Fibroblast of lung (primary cell): Measurements from ENCODE around the gene PPP1R2. TPM values are rescaled to one million over a fixed set of nuclear protein-coding genes. Genes with fewer than 3 reads are reported as not detected.

Experiments used
- DNase-seq, 2 donors: peaks; one replicate each; pipeline versions ENCODE4 v3.0.0 to v3.0.0-alpha.2; 2010; ENCODE audit warnings: low read depth in 2 of 2
- H2AFZ ChIP-seq: 2 replicates; pipeline ENCODE4 v1.5.1; 2012; ENCODE audit warnings: low read length, control low read depth, inconsistent platforms
- H3K27ac ChIP-seq: 2 replicates; pipeline ENCODE4 v1.5.1; 2011; ENCODE audit warnings: low read length, control low read depth; ENCODE audit not compliant: insufficient read depth
- H3K27me3 ChIP-seq: 2 replicates; pipeline ENCODE4 v1.5.1; 2011; ENCODE audit warnings: mild to moderate bottlenecking, low read length; ENCODE audit not compliant: control insufficient read depth, insufficient read depth
- H3K36me3 ChIP-seq: 2 replicates; pipeline ENCODE4 v1.5.1; 2011; ENCODE audit warnings: low read length; ENCODE audit not compliant: control insufficient read depth, insufficient read depth
- H3K4me1 ChIP-seq: 2 replicates; pipeline ENCODE4 v1.5.1; 2011; ENCODE audit warnings: low read length; ENCODE audit not compliant: control insufficient read depth, insufficient read depth; ENCODE audit errors: extremely low read depth
- H3K4me2 ChIP-seq: 2 replicates; pipeline ENCODE4 v1.5.1; 2011; ENCODE audit warnings: low read length, control low read depth; ENCODE audit not compliant: insufficient read depth; ENCODE audit errors: extremely low read depth
- H3K4me3 ChIP-seq, 4 experiments: fragments of 200-600 bp in 1 of 4; sonication (generic) in 1 of 4; replicated peaks in 1 of 4; 2 replicates each; pipeline ENCODE4 v1.5.1; 2011 to 2016; ENCODE audit warnings: low read length in 4 of 4, low read depth in 3 of 4, mild to moderate bottlenecking in 3 of 4, control low read depth in 2 of 4, inconsistent platforms in 1 of 4, mixed read lengths in 1 of 4; ENCODE audit not compliant: insufficient read depth in 1 of 4; ENCODE audit errors: control extremely low read depth in 1 of 4
- H3K79me2 ChIP-seq: 2 replicates; pipeline ENCODE4 v1.5.1; 2012; ENCODE audit warnings: mild to moderate bottlenecking, low read length, inconsistent platforms; ENCODE audit not compliant: control insufficient read depth, insufficient read depth
- H3K9ac ChIP-seq: 2 replicates; pipeline ENCODE4 v1.5.1; 2011; ENCODE audit warnings: mild to moderate bottlenecking, low read length, control low read depth; ENCODE audit not compliant: insufficient read depth
- H3K9me3 ChIP-seq: 2 replicates; pipeline ENCODE4 v1.5.1; 2012; ENCODE audit warnings: low read depth, low read length; ENCODE audit not compliant: control insufficient read depth, insufficient read depth
- H4K20me1 ChIP-seq: 2 replicates; pipeline ENCODE4 v1.5.1; 2011; ENCODE audit warnings: low read length; ENCODE audit not compliant: control insufficient read depth, insufficient read depth; ENCODE audit errors: extremely low read depth
- EZH2 ChIP-seq: IDR thresholded peaks from 2 replicates; pipeline ENCODE4 v1.5.1; 2012; ENCODE audit warnings: low read length, control low read depth, mild to moderate bottlenecking; ENCODE audit errors: missing control alignments
- polyA plus RNA-seq, 2 donors: library from polyadenylated mRNA; depleted of rRNA in 1 of 2; stranded (reverse) in 1 of 2; unstranded in 1 of 2; fragments of >200 nt; gene quantifications; 2 replicates each; pipeline ENCODE4 v1.2.1, GENCODE V29; 2011 to 2012; ENCODE audit warnings: missing spikeins in 1 of 2
- total RNA-seq: library from RNA; depleted of rRNA; stranded (reverse); fragments of >200 nt; gene quantifications from 2 replicates; pipeline ENCODE4 v1.2.1, GENCODE V29; 2014
- TF ChIP-seq, protein P1 (sequence below), 2 donors: IDR thresholded peaks in 1 of 2; conservative IDR thresholded peaks in 1 of 2; 1 replicate in 1 of 2; 2 replicates in 1 of 2; pipeline ENCODE4 v1.5.1; 2011 to 2012; ENCODE audit warnings: low read length in 2 of 2, control low read depth in 1 of 2, inconsistent platforms in 1 of 2, low read depth in 1 of 2, mild to moderate bottlenecking in 1 of 2

The PPP1R2 gene
- total and polyA plus RNA-seq, 2 donors (not counting 1 experiment from before 2014, with no cell fraction given) = 28.9 to 134 TPM

DNA sequence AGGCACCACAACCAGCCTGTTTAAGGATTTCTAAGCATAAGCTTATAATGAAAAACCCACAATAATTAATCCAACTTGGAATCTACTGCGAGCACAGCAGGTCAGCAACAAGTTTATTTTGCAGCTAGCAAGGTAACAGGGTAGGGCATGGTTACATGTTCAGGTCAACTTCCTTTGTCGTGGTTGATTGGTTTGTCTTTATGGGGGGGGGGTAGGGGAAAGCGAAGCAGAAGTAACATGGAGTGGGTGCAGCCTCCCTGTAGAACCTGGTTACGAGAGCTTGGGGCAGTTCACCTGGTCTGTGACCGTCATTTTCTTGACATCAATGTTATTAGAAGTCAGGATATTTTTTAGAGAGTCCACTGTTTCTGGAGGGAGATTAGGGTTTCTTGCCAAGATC is 25.5 kb upstream of the PPP1R2 start:
- TF ChIP-seq, protein P1, sequence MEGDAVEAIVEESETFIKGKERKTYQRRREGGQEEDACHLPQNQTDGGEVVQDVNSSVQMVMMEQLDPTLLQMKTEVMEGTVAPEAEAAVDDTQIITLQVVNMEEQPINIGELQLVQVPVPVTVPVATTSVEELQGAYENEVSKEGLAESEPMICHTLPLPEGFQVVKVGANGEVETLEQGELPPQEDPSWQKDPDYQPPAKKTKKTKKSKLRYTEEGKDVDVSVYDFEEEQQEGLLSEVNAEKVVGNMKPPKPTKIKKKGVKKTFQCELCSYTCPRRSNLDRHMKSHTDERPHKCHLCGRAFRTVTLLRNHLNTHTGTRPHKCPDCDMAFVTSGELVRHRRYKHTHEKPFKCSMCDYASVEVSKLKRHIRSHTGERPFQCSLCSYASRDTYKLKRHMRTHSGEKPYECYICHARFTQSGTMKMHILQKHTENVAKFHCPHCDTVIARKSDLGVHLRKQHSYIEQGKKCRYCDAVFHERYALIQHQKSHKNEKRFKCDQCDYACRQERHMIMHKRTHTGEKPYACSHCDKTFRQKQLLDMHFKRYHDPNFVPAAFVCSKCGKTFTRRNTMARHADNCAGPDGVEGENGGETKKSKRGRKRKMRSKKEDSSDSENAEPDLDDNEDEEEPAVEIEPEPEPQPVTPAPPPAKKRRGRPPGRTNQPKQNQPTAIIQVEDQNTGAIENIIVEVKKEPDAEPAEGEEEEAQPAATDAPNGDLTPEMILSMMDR (conservative IDR thresholded peaks at IDR 0.05 in 1 of 2, IDR thresholded peaks at IDR 0.05 in 1 of 2; ENCODE audit: low read depth in 1 of 2, low read length in 2 of 2) = no peak
- no peak for TF ChIP-seq EZH2
- Histone ChIP-seq H3K27me3 (no peaks in the 10 kb centered on the region), H4K20me1 (no peaks in the 10 kb centered on the region), H3K27ac (no peak overlapping the region), H3K4me2 (no peak overlapping the region), H2AFZ (no peak overlapping the region), H3K4me3 (no peak overlapping the region), H3K4me1 (no peaks in the 10 kb centered on the region), H3K9me3 (no peaks in the 10 kb centered on the region), H3K79me2 (no peaks in the 10 kb centered on the region), H3K9ac (no peak overlapping the region), H3K36me3 (no peaks in the 10 kb centered on the region)
- DNase-seq = no peak

DNA sequence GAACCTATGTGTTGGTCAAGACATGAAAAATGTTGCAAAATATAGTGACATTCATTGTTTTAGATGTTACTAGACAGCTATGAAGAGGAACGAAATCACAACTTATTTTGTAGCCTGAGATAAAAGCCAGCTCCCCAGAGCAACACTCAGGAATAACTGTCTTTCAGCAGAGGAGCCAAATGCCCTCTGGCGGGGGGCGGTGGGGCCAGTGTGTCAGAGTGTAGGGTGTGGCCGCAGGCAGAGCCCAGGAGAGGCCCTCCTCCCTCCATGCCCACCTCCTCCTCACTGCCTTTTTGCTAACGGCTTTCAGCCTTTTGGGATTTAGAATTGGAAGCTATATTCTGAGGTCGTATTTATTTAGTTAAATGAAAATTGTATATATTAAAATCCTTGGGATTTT is 23.7 kb upstream of the PPP1R2 start:
- peaks cover 2% of the 10 kb centered on the region for H3K27me3 ChIP-seq
- no peaks in the 10 kb centered on the region for H3K36me3 ChIP-seq
- no peaks in the 10 kb centered on the region for H3K4me1 ChIP-seq
- H3K4me2 ChIP-seq = no peak overlapping the region
- TF ChIP-seq, protein P1 (conservative IDR thresholded peaks at IDR 0.05 in 1 of 2, IDR thresholded peaks at IDR 0.05 in 1 of 2; ENCODE audit: low read depth in 1 of 2, low read length in 2 of 2) = no peak
- no peak for TF ChIP-seq EZH2
- no peak overlapping the region for H3K9ac ChIP-seq
- no peaks in the 10 kb centered on the region for H4K20me1 ChIP-seq
- no peaks in the 10 kb centered on the region for H3K79me2 ChIP-seq
- H3K4me3 ChIP-seq = no peak overlapping the region
- DNase-seq = no peak
- no peak overlapping the region for H3K27ac ChIP-seq
- no peak overlapping the region for H2AFZ ChIP-seq
- no peaks in the 10 kb centered on the region for H3K9me3 ChIP-seq

DNA sequence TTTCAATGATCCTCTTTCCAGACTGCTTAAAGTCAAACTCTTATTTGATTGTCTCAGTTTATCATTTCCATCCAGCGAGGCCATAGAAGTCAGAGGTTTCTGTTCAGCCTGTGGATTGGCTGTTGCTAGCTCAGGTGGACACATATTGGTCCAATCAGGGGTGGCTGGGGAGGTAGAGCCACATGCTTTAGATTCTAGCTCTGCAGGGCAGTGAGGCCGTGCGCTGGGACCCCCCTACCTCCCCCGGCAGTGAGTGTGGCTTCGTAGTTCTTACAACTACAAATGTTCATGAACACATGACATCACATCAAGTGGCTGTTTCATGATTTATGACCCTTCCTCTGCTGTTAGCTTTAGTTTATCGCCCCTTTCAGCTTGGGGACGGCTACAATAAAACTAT is 22.6 kb upstream of the PPP1R2 start:
- no peaks in the 10 kb centered on the region for H3K9me3 ChIP-seq
- H3K9ac ChIP-seq = no peak overlapping the region
- H3K27ac ChIP-seq = no peak overlapping the region
- H3K4me3 ChIP-seq = no peak overlapping the region
- H3K4me2 ChIP-seq = no peak overlapping the region
- H3K4me1 ChIP-seq = no peaks in the 10 kb centered on the region
- no peak for DNase-seq
- no peak overlapping the region for H2AFZ ChIP-seq
- no peaks in the 10 kb centered on the region for H4K20me1 ChIP-seq
- TF ChIP-seq, protein P1 (conservative IDR thresholded peaks at IDR 0.05 in 1 of 2, IDR thresholded peaks at IDR 0.05 in 1 of 2; ENCODE audit: low read depth in 1 of 2, low read length in 2 of 2) = no peak
- TF ChIP-seq EZH2 = no peak
- no peaks in the 10 kb centered on the region for H3K36me3 ChIP-seq
- peaks cover 2% of the 10 kb centered on the region for H3K27me3 ChIP-seq
- no peaks in the 10 kb centered on the region for H3K79me2 ChIP-seq
